Measurements from ENCODE around the gene PLXND1. TPM values are rescaled to one million over a fixed set of nuclear protein-coding genes. Genes with fewer than 3 reads are reported as not detected.
A peak's percentile ranks its signal among the peaks of the same experiment; 100 is the strongest.
"Not testable (repeated sequence)": the region's sequence is repeated elsewhere in the genome, so short reads cannot be mapped to it uniquely, and the experiment has no call there.

Gene PLXND1
- total RNA-seq, 1 donor, result 357 TPM

- DNase-seq (ENCODE audit: low read depth in 2 of 3, low spot score in 2 of 3), result no peak
Measured at GRCh38 chr3:129532261-129532660, 74.2 kb downstream of the PLXND1 start.

- no peak for DNase-seq (ENCODE audit: low read depth in 2 of 3, low spot score in 2 of 3)
Measured at GRCh38 chr3:129531699-129532098, 74.8 kb downstream of the PLXND1 start.

- no peak for DNase-seq (ENCODE audit: low read depth in 2 of 3, low spot score in 2 of 3)
Measured at GRCh38 chr3:129530821-129531220, 75.7 kb downstream of the PLXND1 start.

GRCh38 chr3:129530251-129530791, 76.2 kb downstream of the PLXND1 start:
- no peak for DNase-seq (ENCODE audit: low read depth in 2 of 3, low spot score in 2 of 3)

GRCh38 chr3:129529436-129530210, 76.9 kb downstream of the PLXND1 start:
- no peak for DNase-seq (ENCODE audit: low read depth in 2 of 3, low spot score in 2 of 3)

GRCh38 chr3:129528589-129529100, 77.8 kb downstream of the PLXND1 start, which contains the start of gene RHO:
RHO (plus strand) TSS chr3:129528639; CDS start chr3:129528734, 95 bp downstream.
- DNase-seq (ENCODE audit: low read depth in 2 of 3, low spot score in 2 of 3), result no peak

GRCh38 chr3:129527262-129527661, 79.2 kb downstream of the PLXND1 start:
- DNase-seq (ENCODE audit: low read depth in 2 of 3, low spot score in 2 of 3), result no peak

GRCh38 chr3:129526121-129526900, 80.2 kb downstream of the PLXND1 start:
- peak in 2 of 3 donors; percentile 60 to 90 for DNase-seq (ENCODE audit: low read depth in 2 of 3, low spot score in 2 of 3)

- peak in 1 of 3 donors; percentile 10 for DNase-seq (ENCODE audit: low read depth in 2 of 3, low spot score in 2 of 3)
Measured at GRCh38 chr3:129525341-129525968, 81.0 kb downstream of the PLXND1 start.

- no peak for DNase-seq (ENCODE audit: low read depth in 2 of 3, low spot score in 2 of 3)
Measured at GRCh38 chr3:129524081-129524480, 82.4 kb downstream of the PLXND1 start.

- no peak for DNase-seq (ENCODE audit: low read depth in 2 of 3, low spot score in 2 of 3)
Measured at GRCh38 chr3:129522953-129523352, 83.5 kb downstream of the PLXND1 start.

- DNase-seq (ENCODE audit: low read depth in 2 of 3, low spot score in 2 of 3), result no peak
Measured at GRCh38 chr3:129521611-129522010, 84.9 kb downstream of the PLXND1 start.

- no peak for DNase-seq (ENCODE audit: low read depth in 2 of 3, low spot score in 2 of 3)
Measured at GRCh38 chr3:129520960-129521359, 85.5 kb downstream of the PLXND1 start.

- DNase-seq (ENCODE audit: low read depth in 2 of 3, low spot score in 2 of 3), result no peak
Measured at GRCh38 chr3:129519896-129520715, 86.4 kb downstream of the PLXND1 start.

GRCh38 chr3:129519449-129519848, 87.0 kb downstream of the PLXND1 start:
- DNase-seq (ENCODE audit: low read depth in 2 of 3, low spot score in 2 of 3), result no peak

GRCh38 chr3:129518581-129518980, 87.9 kb downstream of the PLXND1 start:
- no peak for DNase-seq (ENCODE audit: low read depth in 2 of 3, low spot score in 2 of 3)

- no peak for DNase-seq (ENCODE audit: low read depth in 2 of 3, low spot score in 2 of 3)
Measured at GRCh38 chr3:129518038-129518561, 88.4 kb downstream of the PLXND1 start.

- DNase-seq (ENCODE audit: low read depth in 2 of 3, low spot score in 2 of 3), result no peak
Measured at GRCh38 chr3:129517516-129517915, 89.0 kb downstream of the PLXND1 start.

- DNase-seq (ENCODE audit: low read depth in 2 of 3, low spot score in 2 of 3), result not testable (repeated sequence)
Measured at GRCh38 chr3:129515821-129516432, 90.5 kb downstream of the PLXND1 start.
